ENCODE results near the gene RPS16. TPM values are rescaled to one million over a fixed set of nuclear protein-coding genes. Genes with fewer than 3 reads are reported as not detected.

The RPS16 gene
- total and polyA plus RNA-seq, 2 of the 13 experiments (the other 11 are each of a cell fraction or from before 2014, with no cell fraction given) = 488 to 2,583 TPM

DNA sequence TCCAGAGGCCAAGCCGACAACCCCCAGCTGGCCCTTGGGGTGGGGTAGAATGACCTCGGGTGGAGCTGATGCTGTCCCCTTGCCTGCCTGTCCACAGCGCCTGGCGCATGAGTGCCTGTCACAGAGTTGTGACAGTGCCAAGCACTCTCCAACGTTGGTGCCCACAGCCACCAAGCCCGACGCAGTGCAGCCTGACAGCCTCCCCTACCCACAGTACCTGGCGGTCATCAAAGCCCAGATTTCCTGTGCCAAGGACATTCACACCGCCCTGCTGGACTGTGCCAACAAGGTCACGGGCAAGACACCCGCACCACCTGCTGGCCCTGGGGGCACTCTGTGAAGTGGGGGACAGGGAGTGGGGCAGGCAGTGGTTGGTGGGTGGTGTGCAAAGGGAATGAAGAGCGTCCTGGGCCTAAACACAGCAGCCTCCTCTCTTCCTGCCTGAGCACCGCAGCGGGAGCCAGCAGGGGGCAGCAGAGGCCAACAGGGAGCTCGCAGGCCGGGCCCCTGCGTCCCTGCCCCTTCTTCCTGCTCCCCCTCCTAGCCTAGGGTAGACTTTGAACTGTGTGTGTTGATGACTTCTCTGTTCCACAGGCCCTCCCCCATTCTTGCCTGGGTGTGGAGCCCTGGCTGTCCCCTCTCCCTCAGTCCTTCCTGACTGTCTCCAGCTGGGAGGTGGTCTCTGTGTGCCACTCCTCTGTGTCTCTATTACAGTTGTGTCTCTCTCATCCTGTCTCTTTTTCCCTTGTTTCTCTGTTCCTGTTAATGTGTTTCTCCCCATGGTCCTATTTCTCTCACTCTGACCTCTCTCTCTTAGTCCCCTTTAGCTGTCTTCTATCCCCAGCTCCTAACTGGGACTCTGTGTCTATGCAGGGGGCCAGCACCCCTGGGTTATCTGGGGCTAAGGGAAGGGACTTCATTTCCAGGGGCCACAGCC is 38.1 kb downstream of the RPS16 start (continued):
- TF ChIP-seq, protein P1, sequence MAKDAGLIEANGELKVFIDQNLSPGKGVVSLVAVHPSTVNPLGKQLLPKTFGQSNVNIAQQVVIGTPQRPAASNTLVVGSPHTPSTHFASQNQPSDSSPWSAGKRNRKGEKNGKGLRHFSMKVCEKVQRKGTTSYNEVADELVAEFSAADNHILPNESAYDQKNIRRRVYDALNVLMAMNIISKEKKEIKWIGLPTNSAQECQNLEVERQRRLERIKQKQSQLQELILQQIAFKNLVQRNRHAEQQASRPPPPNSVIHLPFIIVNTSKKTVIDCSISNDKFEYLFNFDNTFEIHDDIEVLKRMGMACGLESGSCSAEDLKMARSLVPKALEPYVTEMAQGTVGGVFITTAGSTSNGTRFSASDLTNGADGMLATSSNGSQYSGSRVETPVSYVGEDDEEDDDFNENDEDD (CRISPR knock-in tag; IDR thresholded peaks at IDR 0.05; ENCODE audit: borderline replicate concordance) = no peak
- TF ChIP-seq IRX3 (CRISPR knock-in tag; IDR thresholded peaks at IDR 0.05; ENCODE audit: borderline replicate concordance, low read depth) = no peak
- TF ChIP-seq, protein P2, sequence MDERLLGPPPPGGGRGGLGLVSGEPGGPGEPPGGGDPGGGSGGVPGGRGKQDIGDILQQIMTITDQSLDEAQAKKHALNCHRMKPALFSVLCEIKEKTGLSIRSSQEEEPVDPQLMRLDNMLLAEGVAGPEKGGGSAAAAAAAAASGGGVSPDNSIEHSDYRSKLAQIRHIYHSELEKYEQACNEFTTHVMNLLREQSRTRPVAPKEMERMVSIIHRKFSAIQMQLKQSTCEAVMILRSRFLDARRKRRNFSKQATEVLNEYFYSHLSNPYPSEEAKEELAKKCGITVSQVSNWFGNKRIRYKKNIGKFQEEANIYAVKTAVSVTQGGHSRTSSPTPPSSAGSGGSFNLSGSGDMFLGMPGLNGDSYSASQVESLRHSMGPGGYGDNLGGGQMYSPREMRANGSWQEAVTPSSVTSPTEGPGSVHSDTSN (CRISPR knock-in tag; IDR thresholded peaks at IDR 0.05) = no peak
- TF ChIP-seq NCOA2 (CRISPR knock-in tag; IDR thresholded peaks at IDR 0.05) = peak; percentile 77
- TF ChIP-seq, protein P3, sequence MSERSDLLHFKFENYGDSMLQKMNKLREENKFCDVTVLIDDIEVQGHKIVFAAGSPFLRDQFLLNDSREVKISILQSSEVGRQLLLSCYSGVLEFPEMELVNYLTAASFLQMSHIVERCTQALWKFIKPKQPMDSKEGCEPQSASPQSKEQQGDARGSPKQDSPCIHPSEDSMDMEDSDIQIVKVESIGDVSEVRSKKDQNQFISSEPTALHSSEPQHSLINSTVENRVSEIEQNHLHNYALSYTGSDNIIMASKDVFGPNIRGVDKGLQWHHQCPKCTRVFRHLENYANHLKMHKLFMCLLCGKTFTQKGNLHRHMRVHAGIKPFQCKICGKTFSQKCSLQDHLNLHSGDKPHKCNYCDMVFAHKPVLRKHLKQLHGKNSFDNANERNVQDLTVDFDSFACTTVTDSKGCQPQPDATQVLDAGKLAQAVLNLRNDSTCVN (CRISPR knock-in tag; IDR thresholded peaks at IDR 0.05; ENCODE audit: borderline replicate concordance) = peak; percentile 72
- TF ChIP-seq ZFP36L1 (CRISPR knock-in tag; IDR thresholded peaks at IDR 0.05) = peak; percentile 82; the same call in 1 of the 2 replicates
- TF ChIP-seq MBD4 (IDR thresholded peaks at IDR 0.05; ENCODE audit: borderline replicate concordance, low read length) = no peak
- TF ChIP-seq XRCC5 (optimal IDR thresholded peaks at IDR 0.05; ENCODE audit: low read length) = peak; percentile 91
- TF ChIP-seq, protein P4, sequence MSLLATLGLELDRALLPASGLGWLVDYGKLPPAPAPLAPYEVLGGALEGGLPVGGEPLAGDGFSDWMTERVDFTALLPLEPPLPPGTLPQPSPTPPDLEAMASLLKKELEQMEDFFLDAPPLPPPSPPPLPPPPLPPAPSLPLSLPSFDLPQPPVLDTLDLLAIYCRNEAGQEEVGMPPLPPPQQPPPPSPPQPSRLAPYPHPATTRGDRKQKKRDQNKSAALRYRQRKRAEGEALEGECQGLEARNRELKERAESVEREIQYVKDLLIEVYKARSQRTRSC (CRISPR knock-in tag; IDR thresholded peaks at IDR 0.05; ENCODE audit: low read depth) = no peak
- TF ChIP-seq, protein P5, sequence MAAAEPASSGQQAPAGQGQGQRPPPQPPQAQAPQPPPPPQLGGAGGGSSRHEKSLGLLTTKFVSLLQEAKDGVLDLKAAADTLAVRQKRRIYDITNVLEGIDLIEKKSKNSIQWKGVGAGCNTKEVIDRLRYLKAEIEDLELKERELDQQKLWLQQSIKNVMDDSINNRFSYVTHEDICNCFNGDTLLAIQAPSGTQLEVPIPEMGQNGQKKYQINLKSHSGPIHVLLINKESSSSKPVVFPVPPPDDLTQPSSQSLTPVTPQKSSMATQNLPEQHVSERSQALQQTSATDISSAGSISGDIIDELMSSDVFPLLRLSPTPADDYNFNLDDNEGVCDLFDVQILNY (CRISPR knock-in tag; conservative IDR thresholded peaks at IDR 0.05) = no peak
- TF ChIP-seq ZNF354B (CRISPR knock-in tag; IDR thresholded peaks at IDR 0.05) = no peak
- TF ChIP-seq, protein P6, sequence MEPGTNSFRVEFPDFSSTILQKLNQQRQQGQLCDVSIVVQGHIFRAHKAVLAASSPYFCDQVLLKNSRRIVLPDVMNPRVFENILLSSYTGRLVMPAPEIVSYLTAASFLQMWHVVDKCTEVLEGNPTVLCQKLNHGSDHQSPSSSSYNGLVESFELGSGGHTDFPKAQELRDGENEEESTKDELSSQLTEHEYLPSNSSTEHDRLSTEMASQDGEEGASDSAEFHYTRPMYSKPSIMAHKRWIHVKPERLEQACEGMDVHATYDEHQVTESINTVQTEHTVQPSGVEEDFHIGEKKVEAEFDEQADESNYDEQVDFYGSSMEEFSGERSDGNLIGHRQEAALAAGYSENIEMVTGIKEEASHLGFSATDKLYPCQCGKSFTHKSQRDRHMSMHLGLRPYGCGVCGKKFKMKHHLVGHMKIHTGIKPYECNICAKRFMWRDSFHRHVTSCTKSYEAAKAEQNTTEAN (CRISPR knock-in tag; conservative IDR thresholded peaks at IDR 0.05) = no peak
- TF ChIP-seq SMARCC2 (IDR thresholded peaks at IDR 0.05) = no peak
- TF ChIP-seq, protein P7, sequence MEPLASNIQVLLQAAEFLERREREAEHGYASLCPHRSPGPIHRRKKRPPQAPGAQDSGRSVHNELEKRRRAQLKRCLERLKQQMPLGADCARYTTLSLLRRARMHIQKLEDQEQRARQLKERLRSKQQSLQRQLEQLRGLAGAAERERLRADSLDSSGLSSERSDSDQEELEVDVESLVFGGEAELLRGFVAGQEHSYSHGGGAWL (CRISPR knock-in tag; IDR thresholded peaks at IDR 0.05) = peak; percentile 29; the same call in 1 of the 2 replicates
- peak; percentile 88 for TF ChIP-seq KDM6A (CRISPR knock-in tag; IDR thresholded peaks at IDR 0.05; ENCODE audit: low read depth)
- 0 out of 2 replicates have a peak, but pooled peaks have one; percentile 52 for TF ChIP-seq ZKSCAN5 (CRISPR knock-in tag; IDR thresholded peaks at IDR 0.05)
- no peak for TF ChIP-seq ZNF83 (CRISPR knock-in tag; IDR thresholded peaks at IDR 0.05; ENCODE audit: borderline replicate concordance)
- TF ChIP-seq KLF6 (CRISPR knock-in tag; IDR thresholded peaks at IDR 0.05) = peak; percentile 52; the same call in 1 of the 2 replicates
- no peak for TF ChIP-seq ZNF737 (CRISPR knock-in tag; IDR thresholded peaks at IDR 0.05; ENCODE audit: borderline replicate concordance)
- TF ChIP-seq, protein P8, sequence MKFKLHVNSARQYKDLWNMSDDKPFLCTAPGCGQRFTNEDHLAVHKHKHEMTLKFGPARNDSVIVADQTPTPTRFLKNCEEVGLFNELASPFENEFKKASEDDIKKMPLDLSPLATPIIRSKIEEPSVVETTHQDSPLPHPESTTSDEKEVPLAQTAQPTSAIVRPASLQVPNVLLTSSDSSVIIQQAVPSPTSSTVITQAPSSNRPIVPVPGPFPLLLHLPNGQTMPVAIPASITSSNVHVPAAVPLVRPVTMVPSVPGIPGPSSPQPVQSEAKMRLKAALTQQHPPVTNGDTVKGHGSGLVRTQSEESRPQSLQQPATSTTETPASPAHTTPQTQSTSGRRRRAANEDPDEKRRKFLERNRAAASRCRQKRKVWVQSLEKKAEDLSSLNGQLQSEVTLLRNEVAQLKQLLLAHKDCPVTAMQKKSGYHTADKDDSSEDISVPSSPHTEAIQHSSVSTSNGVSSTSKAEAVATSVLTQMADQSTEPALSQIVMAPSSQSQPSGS (CRISPR knock-in tag; IDR thresholded peaks at IDR 0.05) = peak; percentile 83
- no peak for TF ChIP-seq MLLT10 (CRISPR knock-in tag; IDR thresholded peaks at IDR 0.05)

All from HepG2 (cell line).